GM12865 (cell line): Measurements from ENCODE around the gene ADGRD1.
A peak's percentile ranks its signal among the peaks of the same experiment; 100 is the strongest.

ENCODE experiments used
- DNase-seq: peaks from one replicate; pipeline ENCODE4 v3.0.0; 2010; ENCODE audit warnings: low read depth
- H3K4me3 ChIP-seq: 2 replicates; pipeline ENCODE4 v1.5.1; 2011; ENCODE audit warnings: mild to moderate bottlenecking, low read depth, low read length, control low read depth
- TF ChIP-seq, protein P1 (sequence below): IDR thresholded peaks from 2 replicates; pipeline ENCODE4 v1.5.1; 2011; ENCODE audit warnings: low read length, control low read depth, low read depth, inconsistent platforms; ENCODE audit not compliant: insufficient read depth; ENCODE audit errors: missing control alignments

The ADGRD1 gene

DNA sequence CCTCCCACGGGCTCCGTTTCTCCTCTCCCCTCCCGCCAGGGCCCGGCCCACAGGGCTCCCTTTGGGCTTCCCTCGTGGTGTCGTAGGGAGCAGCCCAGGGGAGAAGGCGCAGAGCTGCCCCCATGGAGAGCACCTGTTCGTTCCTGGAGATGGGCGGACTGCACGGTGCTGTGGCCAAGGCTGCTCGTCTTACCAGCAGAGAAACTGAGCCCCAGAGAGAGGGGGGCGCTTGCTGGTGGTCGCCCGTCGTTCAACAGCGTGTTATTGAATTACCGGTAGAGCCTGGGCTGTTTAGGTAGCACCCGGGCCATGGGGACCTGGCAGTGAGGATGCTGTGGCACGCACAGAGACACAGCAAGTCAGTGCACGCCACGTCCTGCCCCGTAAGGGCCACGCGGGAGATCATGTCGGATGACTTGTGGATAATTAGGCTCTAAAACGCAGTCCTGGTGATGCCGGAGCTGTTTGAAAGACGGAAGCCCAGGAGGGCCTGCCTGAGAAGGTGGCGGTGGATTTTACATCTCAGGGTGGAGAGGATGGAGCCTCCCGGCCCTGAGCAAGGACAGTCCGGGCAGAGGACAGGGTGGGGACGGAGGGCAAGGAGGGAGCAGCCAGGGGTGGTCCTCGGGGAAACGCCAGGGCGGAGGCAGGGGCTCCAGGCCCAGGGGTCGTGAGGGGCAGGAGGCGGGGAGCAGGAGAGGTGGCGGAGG, 134.4 kb downstream of the ADGRD1 start:
- TF ChIP-seq, protein P1, sequence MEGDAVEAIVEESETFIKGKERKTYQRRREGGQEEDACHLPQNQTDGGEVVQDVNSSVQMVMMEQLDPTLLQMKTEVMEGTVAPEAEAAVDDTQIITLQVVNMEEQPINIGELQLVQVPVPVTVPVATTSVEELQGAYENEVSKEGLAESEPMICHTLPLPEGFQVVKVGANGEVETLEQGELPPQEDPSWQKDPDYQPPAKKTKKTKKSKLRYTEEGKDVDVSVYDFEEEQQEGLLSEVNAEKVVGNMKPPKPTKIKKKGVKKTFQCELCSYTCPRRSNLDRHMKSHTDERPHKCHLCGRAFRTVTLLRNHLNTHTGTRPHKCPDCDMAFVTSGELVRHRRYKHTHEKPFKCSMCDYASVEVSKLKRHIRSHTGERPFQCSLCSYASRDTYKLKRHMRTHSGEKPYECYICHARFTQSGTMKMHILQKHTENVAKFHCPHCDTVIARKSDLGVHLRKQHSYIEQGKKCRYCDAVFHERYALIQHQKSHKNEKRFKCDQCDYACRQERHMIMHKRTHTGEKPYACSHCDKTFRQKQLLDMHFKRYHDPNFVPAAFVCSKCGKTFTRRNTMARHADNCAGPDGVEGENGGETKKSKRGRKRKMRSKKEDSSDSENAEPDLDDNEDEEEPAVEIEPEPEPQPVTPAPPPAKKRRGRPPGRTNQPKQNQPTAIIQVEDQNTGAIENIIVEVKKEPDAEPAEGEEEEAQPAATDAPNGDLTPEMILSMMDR = no peak
- H3K4me3 ChIP-seq = no peak overlapping the region
- no peak for DNase-seq

DNA sequence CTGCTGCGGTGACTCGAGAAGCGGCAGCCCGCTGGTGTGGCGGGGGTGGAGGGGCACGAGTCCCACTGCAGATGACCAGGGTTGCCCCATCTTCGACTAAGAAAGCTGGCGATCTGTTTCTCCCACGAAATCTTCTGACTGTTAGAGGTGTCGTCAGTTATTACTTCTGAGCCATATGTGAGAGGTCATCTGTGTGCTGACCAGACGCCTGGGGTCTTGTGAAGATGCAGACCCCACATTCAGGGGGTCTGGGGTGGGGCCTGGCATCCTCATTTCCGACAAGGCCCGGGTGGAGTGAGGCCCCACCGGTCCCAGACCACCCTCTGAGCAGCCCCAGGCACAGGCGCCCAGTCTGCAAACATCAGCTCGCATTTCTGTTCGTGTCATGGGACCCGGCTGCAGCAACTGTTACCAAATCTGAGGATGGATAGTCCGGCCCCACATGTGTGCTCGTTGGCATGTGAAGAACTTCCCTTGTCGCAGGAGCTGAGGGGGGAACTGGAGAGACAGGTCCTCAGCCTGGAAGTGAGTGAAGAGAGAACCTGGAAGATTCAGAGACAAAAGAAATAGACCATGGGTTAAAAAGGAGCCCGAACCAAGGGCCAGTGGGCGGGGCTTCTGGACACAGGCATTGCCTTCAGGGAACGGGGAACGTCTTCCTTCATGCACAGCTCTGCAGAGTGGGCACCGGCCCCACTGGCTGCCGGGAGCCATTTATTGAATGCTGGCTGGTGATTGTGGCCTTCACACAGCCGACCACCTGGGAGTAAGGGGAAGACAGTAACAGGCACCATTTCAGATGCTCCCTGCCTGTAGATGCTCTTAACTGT, 135.2 kb downstream of the ADGRD1 start:
- no peak overlapping the region for H3K4me3 ChIP-seq
- TF ChIP-seq, protein P1 = no peak
- DNase-seq = no peak

DNA sequence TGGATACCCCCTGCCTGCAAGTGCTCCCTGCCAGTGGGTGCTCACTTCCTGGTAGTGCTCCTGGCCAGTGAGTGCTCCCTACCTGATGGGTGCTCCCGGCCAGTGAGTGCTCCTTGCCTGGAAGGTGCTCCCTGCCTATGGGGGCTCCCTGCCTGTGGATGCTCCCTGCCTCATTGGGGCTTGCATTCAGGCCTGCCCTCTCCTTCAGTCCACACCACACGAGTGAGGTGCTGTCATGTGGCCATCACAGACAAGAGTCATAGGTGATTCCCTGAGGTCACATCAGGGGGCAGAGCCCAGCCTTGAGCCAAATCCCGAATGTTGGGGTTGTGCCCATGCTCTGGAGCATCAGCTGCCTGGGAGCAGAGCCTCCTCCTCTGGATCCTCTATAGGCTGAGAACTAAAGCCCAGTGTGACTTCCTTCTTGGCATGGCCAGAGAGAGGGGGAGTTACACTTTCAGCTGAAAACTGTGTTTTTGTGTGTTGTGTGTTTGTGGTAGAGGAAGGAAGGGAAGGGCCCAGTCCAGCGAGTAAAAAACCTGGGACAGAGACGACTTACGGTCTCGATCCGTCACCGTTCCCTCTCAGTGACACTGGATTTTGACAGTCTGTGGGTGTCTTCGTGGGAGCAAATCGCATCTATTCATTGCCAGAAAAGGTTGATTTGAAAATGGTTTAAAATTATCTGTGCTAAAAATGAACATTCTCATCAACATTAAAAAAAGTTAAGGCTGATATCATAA, 136.0 kb downstream of the ADGRD1 start:
- TF ChIP-seq, protein P1 = no peak
- no peak for DNase-seq
- H3K4me3 ChIP-seq = no peak overlapping the region

DNA sequence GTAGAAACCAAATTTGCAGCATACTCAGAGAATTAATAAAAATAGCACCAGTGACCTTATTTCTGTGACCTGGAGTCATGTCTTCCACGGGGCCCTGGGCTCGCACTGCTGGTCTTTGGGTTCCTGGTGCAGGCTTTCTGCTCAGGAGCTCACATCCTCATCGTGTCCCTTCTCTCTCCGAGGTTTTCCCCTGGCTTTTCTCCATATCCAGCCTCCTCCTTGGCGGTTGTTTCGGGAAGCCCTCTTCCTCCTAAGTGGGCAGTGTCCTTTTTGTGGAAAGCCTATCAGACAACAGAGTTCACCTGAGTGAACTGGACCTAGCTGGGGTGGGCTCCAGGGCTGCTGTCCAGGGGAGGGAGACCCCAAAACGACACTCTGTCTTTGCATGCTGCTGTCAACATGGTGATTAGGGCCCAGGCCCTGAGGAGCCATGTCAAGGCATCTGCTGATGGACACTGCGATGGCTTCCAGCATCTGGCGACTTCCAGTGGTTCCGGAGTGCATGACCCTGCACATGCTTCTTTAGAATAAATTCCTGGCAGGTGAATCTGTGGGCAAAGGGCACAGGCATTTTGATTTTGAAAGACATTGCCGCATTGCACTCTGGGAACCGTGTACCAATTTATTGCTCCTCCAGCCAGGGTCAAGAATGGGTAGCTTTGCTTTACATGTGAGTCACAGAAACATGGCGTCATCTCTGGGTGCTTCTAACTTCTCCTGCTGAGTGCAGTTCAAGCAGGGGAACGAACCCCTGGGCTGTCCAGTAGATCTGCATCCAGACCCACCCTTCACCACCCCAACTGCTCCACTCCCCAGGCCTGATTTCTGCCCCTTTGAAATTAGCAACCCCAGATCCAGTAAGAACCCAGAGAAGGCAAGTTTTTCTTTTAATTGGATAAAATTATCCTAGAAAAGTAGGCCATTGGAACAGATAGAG, 136.8 kb downstream of the ADGRD1 start:
- H3K4me3 ChIP-seq = no peak overlapping the region
- DNase-seq = no peak
- TF ChIP-seq, protein P1 = no peak

DNA sequence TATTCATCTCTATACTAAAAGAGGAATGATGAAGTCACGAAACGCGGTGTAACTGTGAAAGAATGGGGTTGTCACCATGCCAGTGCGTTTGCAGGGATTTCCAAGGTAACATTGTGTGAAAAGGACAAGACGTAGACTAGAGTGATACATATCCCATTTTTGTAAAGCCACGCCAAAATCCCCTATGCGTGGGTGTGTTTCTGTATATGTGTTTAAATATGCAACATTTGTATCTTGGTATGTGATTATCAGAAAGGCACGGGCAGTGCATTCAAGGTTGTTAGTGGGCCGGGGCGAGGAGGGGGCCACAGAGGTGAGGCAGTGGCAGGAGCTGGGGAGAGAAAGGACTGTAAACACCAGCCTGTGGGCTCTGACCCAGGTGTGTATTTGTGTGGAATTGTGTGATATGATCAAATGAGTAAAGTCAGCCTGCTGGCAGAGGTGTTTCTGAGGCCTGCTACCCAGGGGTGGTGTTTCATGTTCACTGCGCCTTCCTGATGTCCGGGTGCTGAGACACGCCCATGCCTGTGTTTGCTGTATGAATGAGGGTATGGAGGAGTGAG, 137.8 kb downstream of the ADGRD1 start:
- TF ChIP-seq, protein P1 = no peak
- H3K4me3 ChIP-seq = peak overlapping the region; percentile 34
- peak; percentile 68 for DNase-seq
